Measurements from ENCODE around the gene TNNI2.
"Not testable (repeated sequence)": the region's sequence is repeated elsewhere in the genome, so short reads cannot be mapped to it uniquely, and the experiment has no call there.

Gene TNNI2

GRCh38 chr11:1875851-1876301, 37.1 kb downstream of the TNNI2 start:
- DNase-seq: not testable (repeated sequence)

- DNase-seq: no peak
Measured at GRCh38 chr11:1876361-1877063, 37.7 kb downstream of the TNNI2 start.

GRCh38 chr11:1877211-1878136, 38.7 kb downstream of the TNNI2 start:
- no peak for DNase-seq

- no peak for DNase-seq
Measured at GRCh38 chr11:1878137-1879031, 39.6 kb downstream of the TNNI2 start.

- DNase-seq: no peak
Measured at GRCh38 chr11:1879342-1879940, 40.7 kb downstream of the TNNI2 start.

GRCh38 chr11:1879941-1880720, 41.4 kb downstream of the TNNI2 start:
- no peak for DNase-seq

- DNase-seq: no peak
Measured at GRCh38 chr11:1880746-1881441, 42.1 kb downstream of the TNNI2 start.

- DNase-seq: no peak
Measured at GRCh38 chr11:1881442-1882264, 42.9 kb downstream of the TNNI2 start.

- peak; percentile 26 for DNase-seq
Measured at GRCh38 chr11:1882265-1883238, 43.8 kb downstream of the TNNI2 start.

- DNase-seq: no peak
Measured at GRCh38 chr11:1883346-1884302, 44.8 kb downstream of the TNNI2 start.

- DNase-seq: no peak
Measured at GRCh38 chr11:1884303-1884700, 45.5 kb downstream of the TNNI2 start.

- not testable (repeated sequence) for DNase-seq
Measured at GRCh38 chr11:1886551-1886950, 47.8 kb downstream of the TNNI2 start.

GRCh38 chr11:1887451-1888346, 48.9 kb downstream of the TNNI2 start:
- no peak for DNase-seq

- no peak for DNase-seq
Measured at GRCh38 chr11:1888347-1888753, 49.6 kb downstream of the TNNI2 start.

GRCh38 chr11:1888811-1889210, 50.0 kb downstream of the TNNI2 start:
- DNase-seq: no peak

GRCh38 chr11:1889224-1889930, 50.6 kb downstream of the TNNI2 start:
- no peak for DNase-seq
